T-helper 2 cell treated with Interferon-gamma antibody and Interleukin-4, amounts not matched to agents 5 μg/mL and 100 μg/mL, for 36 hours (primary cell): ENCODE data around the gene RBM19.

ENCODE experiments used
- DNase-seq: peaks from one replicate; pipeline ENCODE4 v3.0.0; 2021; ENCODE audit warnings: low spot score
- H3K27ac Mint-ChIP-seq: one replicate; pipeline ENCODE4 v1.8.0; 2021; ENCODE audit warnings: mild to moderate bottlenecking, mixed read lengths
- H3K27me3 Mint-ChIP-seq: one replicate; pipeline ENCODE4 v1.8.0; 2021; ENCODE audit warnings: low read depth, mixed read lengths
- H3K36me3 Mint-ChIP-seq: one replicate; pipeline ENCODE4 v1.8.0; 2021; ENCODE audit warnings: low read depth, mixed read lengths
- H3K4me1 Mint-ChIP-seq: one replicate; pipeline ENCODE4 v1.8.0; 2021; ENCODE audit warnings: low read depth, mixed read lengths
- H3K4me3 Mint-ChIP-seq: one replicate; pipeline ENCODE4 v1.8.0; 2022; ENCODE audit warnings: mild to moderate bottlenecking, moderate library complexity, mixed read lengths
- H3K9me3 Mint-ChIP-seq: one replicate; pipeline ENCODE4 v1.8.0; 2021; ENCODE audit warnings: mixed read lengths

Gene RBM19

DNA sequence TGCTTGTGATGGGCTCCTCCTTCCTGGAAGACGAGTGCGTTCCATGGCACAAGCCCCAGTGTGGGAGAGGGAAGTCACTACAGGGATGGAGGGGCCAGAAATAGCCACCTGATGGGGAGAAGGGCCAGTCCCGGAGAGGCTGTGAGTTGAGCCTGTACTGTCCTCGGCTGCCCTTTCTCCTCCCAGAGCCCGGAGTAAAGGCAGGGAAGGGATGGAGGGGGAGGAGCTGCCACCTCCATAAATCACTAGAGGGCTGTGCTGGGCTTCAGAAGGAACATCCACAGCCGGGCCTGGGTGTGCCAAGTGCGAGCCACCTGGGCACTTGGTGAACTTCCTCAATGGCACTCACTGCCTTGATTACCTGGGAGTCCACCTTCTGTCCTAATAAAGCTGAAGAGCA, 110.1 kb downstream of the RBM19 start:
- Mint-ChIP-seq H3K27me3 (no peaks in the 10 kb centered on the region), H3K4me3 (no peak overlapping the region), H3K4me1 (no peaks in the 10 kb centered on the region), H3K36me3 (no peaks in the 10 kb centered on the region), H3K9me3 (no peaks in the 10 kb centered on the region), H3K27ac (no peak overlapping the region)
- no peak for DNase-seq

GRCh38 chr12:113854385-113855142, 111.6 kb downstream of the RBM19 start:
- H3K36me3 Mint-ChIP-seq = no peaks in the 10 kb centered on the region
- no peak overlapping the region for H3K27ac Mint-ChIP-seq
- no peaks in the 10 kb centered on the region for H3K4me1 Mint-ChIP-seq
- H3K4me3 Mint-ChIP-seq = no peak overlapping the region
- no peaks in the 10 kb centered on the region for H3K9me3 Mint-ChIP-seq
- no peaks in the 10 kb centered on the region for H3K27me3 Mint-ChIP-seq
- no peak for DNase-seq

GRCh38 chr12:113853491-113853890, 112.6 kb downstream of the RBM19 start:
- Mint-ChIP-seq H3K36me3 (no peaks in the 10 kb centered on the region), H3K9me3 (no peaks in the 10 kb centered on the region), H3K27ac (no peak overlapping the region), H3K4me3 (no peak overlapping the region), H3K4me1 (no peaks in the 10 kb centered on the region), H3K27me3 (no peaks in the 10 kb centered on the region)
- DNase-seq = no peak

GRCh38 chr12:113852695-113853490, 113.2 kb downstream of the RBM19 start:
- Mint-ChIP-seq H3K27me3 (no peaks in the 10 kb centered on the region), H3K9me3 (no peaks in the 10 kb centered on the region), H3K4me3 (no peak overlapping the region), H3K4me1 (no peaks in the 10 kb centered on the region), H3K36me3 (no peaks in the 10 kb centered on the region), H3K27ac (no peak overlapping the region)
- DNase-seq = no peak

- Mint-ChIP-seq H3K4me1 (no peaks in the 10 kb centered on the region), H3K27ac (no peak overlapping the region), H3K36me3 (no peaks in the 10 kb centered on the region), H3K4me3 (no peak overlapping the region), H3K9me3 (no peaks in the 10 kb centered on the region), H3K27me3 (no peaks in the 10 kb centered on the region)
- DNase-seq = no peak
Measured at GRCh38 chr12:113852264-113852663, 113.9 kb downstream of the RBM19 start.

DNA sequence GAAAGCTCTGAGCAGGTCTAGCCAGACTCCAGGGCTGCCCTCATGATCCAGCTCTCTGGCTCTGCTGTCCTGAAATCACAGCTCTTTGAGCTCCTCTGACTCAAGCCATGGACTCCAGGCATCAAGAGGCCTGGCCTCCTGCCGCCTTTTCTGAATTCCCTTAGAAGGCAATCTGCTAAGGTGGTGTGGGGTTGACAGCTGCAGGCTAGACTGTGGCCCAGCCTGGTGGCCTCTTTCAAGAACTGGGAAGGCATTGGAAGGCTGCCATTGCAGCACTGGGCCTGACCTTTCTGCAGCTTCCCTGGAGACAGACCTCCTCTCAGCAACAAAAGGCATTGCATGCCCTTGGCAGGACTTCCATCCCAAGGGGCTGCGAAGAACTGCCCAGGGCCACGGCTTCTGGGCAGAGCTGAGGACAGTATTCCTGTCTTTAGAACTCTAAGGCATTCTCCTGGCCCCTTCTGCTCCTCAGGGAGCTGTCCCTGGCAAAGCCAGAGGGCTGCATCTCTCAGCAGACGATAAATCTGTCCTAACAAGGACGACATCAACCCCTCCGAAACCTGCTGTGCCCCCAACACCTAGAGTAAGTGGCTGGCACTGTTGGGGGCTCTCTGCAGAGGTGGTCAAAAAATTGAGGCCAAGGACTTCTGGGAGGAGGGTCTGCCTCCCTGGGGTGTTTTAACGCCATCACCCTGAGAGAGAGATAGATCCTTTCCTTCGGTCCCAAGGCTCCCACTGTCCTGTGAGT, 115.6 kb downstream of the RBM19 start:
- no peak for DNase-seq
- Mint-ChIP-seq H3K4me1 (no peaks in the 10 kb centered on the region), H3K36me3 (no peaks in the 10 kb centered on the region), H3K27me3 (no peaks in the 10 kb centered on the region), H3K4me3 (no peak overlapping the region), H3K27ac (no peak overlapping the region), H3K9me3 (no peaks in the 10 kb centered on the region)

GRCh38 chr12:113847856-113848255, 118.3 kb downstream of the RBM19 start:
- no peaks in the 10 kb centered on the region for H3K36me3 Mint-ChIP-seq

DNA sequence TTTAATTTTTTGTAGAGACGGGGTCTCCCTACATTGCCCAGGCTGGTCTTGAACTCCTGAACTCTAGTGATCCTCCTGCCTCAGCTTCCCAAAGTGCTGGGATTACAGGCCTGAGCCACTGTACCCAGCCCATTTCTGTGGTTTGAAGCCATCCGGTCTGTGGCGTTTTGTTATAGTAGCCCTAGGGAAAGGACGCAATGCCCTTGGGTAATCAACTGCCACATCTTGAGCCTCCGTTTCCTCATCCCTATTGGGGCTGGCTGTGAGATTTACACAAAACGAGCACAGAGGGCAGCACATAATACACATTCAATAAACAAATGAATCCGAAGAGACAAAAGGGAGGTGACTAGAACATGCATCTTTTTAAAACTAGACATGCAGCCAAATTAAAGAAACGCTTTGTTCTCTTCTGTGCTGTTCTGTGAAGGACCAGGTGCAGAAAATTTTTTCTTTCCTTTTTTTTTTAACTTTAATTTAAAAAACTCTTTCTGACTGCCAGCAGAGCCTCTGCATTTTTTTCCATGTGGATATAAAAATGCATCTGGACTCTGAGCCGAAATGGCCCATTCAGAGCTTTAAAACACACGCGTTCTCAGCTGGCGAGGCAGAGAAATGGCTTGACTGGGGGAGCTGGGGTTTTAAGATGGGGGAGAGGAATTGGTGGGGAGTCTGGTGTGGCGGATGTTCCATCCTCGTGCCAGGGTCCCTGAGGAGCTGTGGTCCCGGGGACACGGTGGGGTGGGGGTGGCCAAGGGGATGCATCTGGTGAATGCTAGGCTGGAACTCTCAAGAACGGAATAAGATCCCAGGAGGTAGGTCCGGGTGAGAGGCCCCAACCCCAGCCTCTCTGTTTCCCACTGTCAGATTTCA, 119.0 kb downstream of the RBM19 start:
- Mint-ChIP-seq H3K9me3 (no peaks in the 10 kb centered on the region), H3K4me3 (no peak overlapping the region), H3K36me3 (peaks cover 3% of the 10 kb centered on the region), H3K4me1 (no peaks in the 10 kb centered on the region), H3K27me3 (no peaks in the 10 kb centered on the region), H3K27ac (no peak overlapping the region)
- DNase-seq = no peak

More at GRCh38 chr12:113847856-113848255, 118.3 kb downstream of the RBM19 start:
- Mint-ChIP-seq H3K9me3 (no peaks in the 10 kb centered on the region), H3K27ac (no peak overlapping the region), H3K27me3 (no peaks in the 10 kb centered on the region), H3K4me3 (no peak overlapping the region), H3K4me1 (no peaks in the 10 kb centered on the region)
- no peak for DNase-seq

GRCh38 chr12:113845900-113846674, 120.0 kb downstream of the RBM19 start:
- Mint-ChIP-seq H3K36me3 (peaks cover 3% of the 10 kb centered on the region), H3K9me3 (no peaks in the 10 kb centered on the region), H3K4me3 (no peak overlapping the region), H3K4me1 (no peaks in the 10 kb centered on the region), H3K27ac (no peak overlapping the region), H3K27me3 (no peaks in the 10 kb centered on the region)
- DNase-seq = no peak

DNA sequence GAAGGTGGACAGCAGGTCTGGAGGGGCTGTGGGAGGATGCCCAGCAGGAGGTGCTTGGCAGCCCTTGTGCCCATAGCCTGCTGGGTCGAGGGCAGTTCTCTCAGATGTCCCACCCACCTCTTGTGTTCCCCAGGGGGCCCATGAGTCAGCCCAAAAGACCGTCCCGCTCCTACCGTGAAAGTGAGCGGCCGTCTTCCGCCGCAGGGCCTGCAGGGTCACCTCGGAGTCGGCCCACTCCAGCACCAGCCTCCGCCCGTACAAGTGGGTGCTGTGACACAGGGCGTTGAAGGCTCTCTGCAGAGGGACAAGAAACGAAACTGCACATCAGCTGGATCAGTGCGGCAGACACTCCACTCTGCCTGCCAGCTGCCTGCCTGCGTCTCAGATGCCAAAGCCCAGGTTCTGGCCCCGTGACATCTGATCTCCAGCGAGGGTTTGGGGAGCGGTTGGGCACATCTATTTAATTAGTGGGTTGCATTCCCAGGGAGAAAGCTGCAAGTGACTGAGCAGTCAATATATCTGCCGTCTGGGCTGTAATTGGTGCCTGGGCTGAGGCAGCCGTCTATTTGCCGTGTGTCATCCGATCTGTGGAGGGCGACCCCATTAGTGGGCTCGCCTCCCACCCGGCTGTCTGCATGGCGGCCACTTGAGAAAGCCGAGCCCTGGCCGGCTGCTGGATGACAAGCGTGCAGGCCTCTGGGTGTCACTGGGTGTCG, 121.5 kb downstream of the RBM19 start:
- no peaks in the 10 kb centered on the region for H3K9me3 Mint-ChIP-seq
- DNase-seq = no peak
- H3K27ac Mint-ChIP-seq = no peak overlapping the region
- no peak overlapping the region for H3K4me3 Mint-ChIP-seq
- H3K4me1 Mint-ChIP-seq = no peaks in the 10 kb centered on the region
- no peaks in the 10 kb centered on the region for H3K27me3 Mint-ChIP-seq
- peaks cover 3% of the 10 kb centered on the region for H3K36me3 Mint-ChIP-seq

- no peak overlapping the region for H3K27ac Mint-ChIP-seq
- no peak for DNase-seq
- H3K4me1 Mint-ChIP-seq = no peaks in the 10 kb centered on the region
- peaks cover 3% of the 10 kb centered on the region for H3K36me3 Mint-ChIP-seq
- no peak overlapping the region for H3K4me3 Mint-ChIP-seq
- no peaks in the 10 kb centered on the region for H3K9me3 Mint-ChIP-seq
- H3K27me3 Mint-ChIP-seq = no peaks in the 10 kb centered on the region
Measured at GRCh38 chr12:113842699-113843098, 123.4 kb downstream of the RBM19 start.

DNA sequence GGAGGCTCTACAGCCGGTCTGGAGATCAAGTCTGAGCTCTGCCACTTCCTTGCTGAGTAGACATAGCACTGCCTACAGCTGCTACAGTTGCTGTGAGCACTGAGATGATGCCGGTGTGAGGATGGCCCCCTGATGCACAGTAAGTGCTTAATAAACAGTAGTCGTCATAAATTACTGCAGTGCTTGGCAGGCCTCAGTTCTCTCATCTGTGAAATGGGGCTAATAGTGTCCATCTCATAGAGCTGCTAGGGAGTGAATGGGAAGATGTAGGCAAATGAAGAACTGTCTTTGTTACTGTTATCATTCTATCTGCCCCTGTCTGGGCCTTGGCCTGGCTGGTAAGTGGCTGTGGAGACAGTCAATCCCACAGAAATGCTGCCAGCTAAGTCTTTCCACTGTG, 124.3 kb downstream of the RBM19 start:
- no peak for DNase-seq
- no peaks in the 10 kb centered on the region for H3K4me1 Mint-ChIP-seq
- peaks cover 3% of the 10 kb centered on the region for H3K36me3 Mint-ChIP-seq
- no peaks in the 10 kb centered on the region for H3K9me3 Mint-ChIP-seq
- H3K27ac Mint-ChIP-seq = no peak overlapping the region
- H3K27me3 Mint-ChIP-seq = no peaks in the 10 kb centered on the region
- no peak overlapping the region for H3K4me3 Mint-ChIP-seq
